Calu3 (cell line): ENCODE results near the gene IL1A. TPM values are rescaled to one million over a fixed set of nuclear protein-coding genes. Genes with fewer than 3 reads are reported as not detected.

ENCODE experiments used
- BruUV-seq: library from RNA; stranded (reverse); fragments of 400-500 nt; replicated peaks from 2 replicates; lab custom pipeline; 2021; lab: Mats Ljungman, UMichigan
- CTCF ChIA-PET: fragments of 300-600 bp; sonication (Branson Sonifier 250); formaldehyde crosslinking; loops from one replicate; lab custom pipeline; 2022; ENCODE audit warnings: antibody characterized with exemption; lab: Charles Lee
- DNase-seq: peaks from one replicate; pipeline ENCODE4 v3.0.0; 2022
- H3K27ac Mint-ChIP-seq: one replicate; pipeline ENCODE4 v1.8.0; 2022; ENCODE audit warnings: mixed read lengths; ENCODE audit not compliant: unreplicated experiment
- H3K27me3 Mint-ChIP-seq: one replicate; pipeline ENCODE4 v1.8.0; 2022; ENCODE audit warnings: mixed read lengths; ENCODE audit not compliant: unreplicated experiment
- H3K36me3 Mint-ChIP-seq: one replicate; pipeline ENCODE4 v1.8.0; 2022; ENCODE audit warnings: mild to moderate bottlenecking, moderate library complexity, mixed read lengths; ENCODE audit not compliant: insufficient read depth, unreplicated experiment
- H3K4me1 Mint-ChIP-seq: one replicate; pipeline ENCODE4 v1.8.0; 2022; ENCODE audit warnings: mild to moderate bottlenecking, low read depth, mixed read lengths; ENCODE audit not compliant: unreplicated experiment
- H3K4me3 Mint-ChIP-seq: one replicate; pipeline ENCODE4 v1.8.0; 2022; ENCODE audit warnings: mild to moderate bottlenecking, low read depth, moderate library complexity, mixed read lengths; ENCODE audit not compliant: unreplicated experiment
- H3K9me3 Mint-ChIP-seq: one replicate; pipeline ENCODE4 v1.8.0; 2022; ENCODE audit warnings: low read depth, mixed read lengths; ENCODE audit not compliant: unreplicated experiment
- CTCF ChIP-seq: fragments of 200-600 bp; IDR thresholded peaks from one replicate; pipeline ENCODE4 v1.8.0; 2022; ENCODE audit warnings: antibody characterized with exemption; ENCODE audit not compliant: unreplicated experiment
- intact Hi-C: fragments of 100-400 bp; cut with micrococcal nuclease; formaldehyde crosslinking; loops from one replicate; pipeline ENCODE4 v1.10.0; 2022; ENCODE audit not compliant: unreplicated experiment
- total RNA-seq: library from RNA; stranded (reverse); gene quantifications from 2 replicates; pipeline ENCODE4 v1.2.3, GENCODE V29; 2022

IL1A gene
- total RNA-seq, 1 experiment from 2014 or later, result 14.4 TPM

GRCh38 chr2:112831946-112832840 lies 47.9 kb upstream of the IL1A start:
- intact Hi-C loops, result loop anchor here (5.0 kb wide), 1 partner anchor 35 kb away; no protein-coding TSS in a partner anchor
- no peak for TF ChIP-seq CTCF
- no TSS peak for BruUV-seq
- no peak for DNase-seq
- H3K9me3 Mint-ChIP-seq, result peaks cover 3% of the 10 kb centered on the region
- H3K27me3 Mint-ChIP-seq, result no peaks in the 10 kb centered on the region
- H3K27ac Mint-ChIP-seq, result peak overlapping the region; percentile 60
- H3K4me1 Mint-ChIP-seq, result peaks cover 57% of the 10 kb centered on the region
- H3K36me3 Mint-ChIP-seq, result peaks cover 20% of the 10 kb centered on the region
- no peak overlapping the region for H3K4me3 Mint-ChIP-seq
- CTCF ChIA-PET, result no interaction called here

- peaks cover 50% of the 10 kb centered on the region for H3K4me1 Mint-ChIP-seq
- no peaks in the 10 kb centered on the region for H3K27me3 Mint-ChIP-seq
- TF ChIP-seq CTCF, result no peak
- intact Hi-C loops, result loop anchor here (5.0 kb wide), 1 partner anchor 36 kb away; no protein-coding TSS in a partner anchor
- no peak overlapping the region for H3K4me3 Mint-ChIP-seq
- no peak for DNase-seq
- H3K36me3 Mint-ChIP-seq, result peaks cover 20% of the 10 kb centered on the region
- peak overlapping the region; percentile 60 for H3K27ac Mint-ChIP-seq
- peaks cover 6% of the 10 kb centered on the region for H3K9me3 Mint-ChIP-seq
- CTCF ChIA-PET, result no interaction called here
- no TSS peak for BruUV-seq
Measured at GRCh38 chr2:112831513-112831845, 47.2 kb upstream of the IL1A start.

GRCh38 chr2:112830682-112831512 lies 46.6 kb upstream of the IL1A start:
- intact Hi-C loops, result loop anchor here (5.0 kb wide), 1 partner anchor 36 kb away; no protein-coding TSS in a partner anchor
- TF ChIP-seq CTCF, result no peak
- H3K27ac Mint-ChIP-seq, result peak overlapping the region; percentile 60
- BruUV-seq, result no TSS peak
- H3K27me3 Mint-ChIP-seq, result no peaks in the 10 kb centered on the region
- no peak for DNase-seq
- H3K4me1 Mint-ChIP-seq, result peaks cover 46% of the 10 kb centered on the region
- H3K4me3 Mint-ChIP-seq, result no peak overlapping the region
- peaks cover 6% of the 10 kb centered on the region for H3K9me3 Mint-ChIP-seq
- CTCF ChIA-PET, result no interaction called here
- peaks cover 20% of the 10 kb centered on the region for H3K36me3 Mint-ChIP-seq

- no peaks in the 10 kb centered on the region for H3K27me3 Mint-ChIP-seq
- peaks cover 6% of the 10 kb centered on the region for H3K9me3 Mint-ChIP-seq
- peaks cover 22% of the 10 kb centered on the region for H3K36me3 Mint-ChIP-seq
- intact Hi-C loops, result loop anchor here (5.0 kb wide), 1 partner anchor 37 kb away; no protein-coding TSS in a partner anchor
- no peak for DNase-seq
- BruUV-seq, result no TSS peak
- H3K27ac Mint-ChIP-seq, result no peak overlapping the region
- H3K4me1 Mint-ChIP-seq, result peaks cover 46% of the 10 kb centered on the region
- CTCF ChIA-PET, result no interaction called here
- TF ChIP-seq CTCF, result no peak
- H3K4me3 Mint-ChIP-seq, result no peak overlapping the region
Measured at GRCh38 chr2:112829961-112830681, 45.8 kb upstream of the IL1A start.
